Hematopoietic multipotent progenitor cell treated with erythropoietin and hydrocortisone succinate and interleukin-3 and kit ligand, for 17 days (in vitro differentiated cells): ENCODE data around the gene C1orf174.
"Not testable (repeated sequence)": the region's sequence is repeated elsewhere in the genome, so short reads cannot be mapped to it uniquely, and the experiment has no call there.

Source experiments
- DNase-seq: peaks from one replicate; pipeline ENCODE4 v3.0.0-alpha.2; 2015; ENCODE audit warnings: low spot score

C1orf174 gene

DNA sequence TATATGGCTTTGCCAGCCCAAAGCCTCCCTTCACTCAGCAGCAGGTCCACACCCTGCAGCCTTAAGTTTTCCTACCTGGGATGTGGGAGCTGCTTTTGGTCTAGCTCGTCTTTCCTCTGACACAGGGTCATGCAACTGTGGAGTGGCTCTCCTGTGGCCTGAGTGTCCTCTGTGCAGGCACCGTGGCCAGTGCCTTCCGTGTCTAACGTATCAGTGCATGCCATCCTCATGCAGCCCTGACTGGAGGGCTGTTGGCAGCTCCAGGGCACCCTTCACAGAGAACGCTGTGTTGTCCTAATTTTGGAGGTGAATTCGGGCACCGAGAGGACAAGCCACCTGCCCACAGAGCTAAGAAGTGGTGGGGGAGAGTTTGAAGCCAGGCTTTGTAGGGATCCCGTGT is 25.7 kb upstream of the C1orf174 start:
- DNase-seq: no peak

DNA sequence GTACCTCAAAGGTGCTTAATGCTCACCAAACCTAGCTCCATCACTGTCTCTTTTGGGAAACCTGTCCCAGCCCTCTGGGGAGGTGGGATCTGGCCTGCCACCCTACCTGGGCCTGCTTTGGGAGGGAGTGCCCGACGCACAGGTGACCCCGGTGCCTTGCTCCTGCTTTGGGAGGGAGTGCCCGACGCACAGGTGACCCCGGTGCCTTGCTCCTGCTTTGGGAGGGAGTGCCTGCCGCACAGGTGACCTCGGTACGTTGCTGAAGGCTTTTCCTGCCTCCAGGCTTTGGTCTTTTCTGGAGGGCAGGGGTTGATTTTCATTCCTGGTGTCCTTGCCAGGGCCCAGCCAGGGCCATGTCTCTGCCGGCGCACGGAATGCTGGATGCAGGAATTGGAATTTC is 25.2 kb upstream of the C1orf174 start:
- DNase-seq: no peak

DNA sequence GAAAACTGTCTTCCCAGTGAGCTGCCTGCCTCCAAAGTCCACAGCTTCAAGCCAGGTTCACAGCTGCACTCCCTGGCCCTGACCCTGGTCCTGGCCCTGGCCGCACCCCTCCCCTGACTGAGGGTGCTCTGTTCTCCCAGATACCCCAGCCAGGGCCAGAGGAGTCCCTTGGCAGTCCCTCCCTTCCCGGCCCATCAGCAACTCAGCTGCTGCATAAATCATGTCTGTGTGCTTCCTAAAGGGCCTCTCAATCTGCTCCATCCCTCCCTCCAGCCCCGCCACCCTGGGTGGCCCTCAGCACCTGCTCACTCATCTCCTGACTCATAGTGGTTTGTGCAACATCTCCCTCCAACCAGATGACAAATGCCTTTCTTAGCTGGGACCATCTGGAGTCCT is 24.8 kb upstream of the C1orf174 start:
- DNase-seq: no peak

DNA sequence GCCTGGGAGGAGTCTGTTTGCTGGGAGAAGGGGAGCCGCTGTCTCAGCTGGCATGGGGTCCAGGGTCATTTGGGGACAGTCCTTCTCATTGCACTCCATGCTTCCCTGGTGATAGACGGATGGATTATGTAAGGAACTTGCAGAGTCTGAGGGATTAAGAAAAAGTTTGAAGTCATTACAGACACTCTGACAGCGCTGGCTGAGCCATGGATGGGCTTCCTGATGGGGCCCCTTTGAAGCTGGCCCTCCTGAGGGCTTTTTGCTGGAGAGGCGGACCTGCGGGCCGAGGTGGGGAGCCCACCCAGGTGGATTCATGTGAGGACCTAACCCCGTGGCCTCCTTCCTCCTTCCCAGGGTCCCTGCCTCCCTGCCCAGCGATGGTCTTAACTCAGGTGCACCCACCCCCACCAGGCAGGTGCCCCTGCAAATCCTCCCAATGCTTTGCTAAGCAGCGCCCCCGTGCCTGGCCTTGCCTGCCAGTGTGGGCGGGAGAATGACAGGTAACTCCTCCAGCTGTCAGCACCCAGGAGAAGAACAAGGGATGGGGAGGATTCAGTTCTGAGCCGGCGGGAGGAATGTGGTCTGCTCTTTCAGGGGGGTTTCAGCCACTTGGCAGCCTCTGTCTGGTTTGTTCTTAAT is 24.2 kb upstream of the C1orf174 start:
- DNase-seq: no peak

DNA sequence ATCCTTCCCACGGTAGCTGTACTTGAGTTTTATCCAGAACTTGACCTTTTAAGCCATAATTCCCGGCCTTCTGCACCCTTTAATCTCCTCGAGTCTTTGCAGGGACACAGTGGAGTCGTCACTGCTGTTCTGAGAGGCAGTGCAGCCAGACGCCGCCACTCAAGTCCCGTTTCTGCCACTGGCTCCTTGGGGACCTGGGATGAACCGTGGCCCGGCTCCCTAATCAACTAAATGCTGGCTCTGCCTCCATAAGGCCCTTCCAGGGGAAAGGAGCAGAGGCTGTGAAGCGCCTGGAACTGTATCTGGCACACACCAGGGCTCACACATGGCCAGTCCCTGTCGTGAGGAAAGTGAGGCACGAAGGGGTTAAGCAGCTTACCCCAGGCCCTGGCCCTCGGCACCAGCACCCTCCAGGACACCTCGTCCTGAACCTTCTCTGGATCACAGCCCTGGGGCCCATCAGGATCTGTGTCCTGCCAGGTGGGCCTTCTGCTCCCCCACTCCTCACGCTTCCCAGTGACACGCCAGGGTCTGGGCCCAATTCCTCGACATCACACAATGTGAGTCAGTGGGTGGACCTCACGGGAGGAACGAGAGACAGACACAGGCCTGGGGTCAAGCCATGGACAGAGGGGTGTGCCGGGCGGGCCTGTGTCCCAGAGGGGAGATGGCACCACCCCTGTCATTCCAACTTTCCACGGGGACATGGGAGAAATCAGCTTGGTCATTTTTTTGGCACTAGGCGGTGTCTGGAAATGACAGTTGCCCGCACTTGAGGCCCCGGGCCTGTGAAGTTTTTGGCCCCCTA is 23.5 kb upstream of the C1orf174 start:
- no peak for DNase-seq

DNA sequence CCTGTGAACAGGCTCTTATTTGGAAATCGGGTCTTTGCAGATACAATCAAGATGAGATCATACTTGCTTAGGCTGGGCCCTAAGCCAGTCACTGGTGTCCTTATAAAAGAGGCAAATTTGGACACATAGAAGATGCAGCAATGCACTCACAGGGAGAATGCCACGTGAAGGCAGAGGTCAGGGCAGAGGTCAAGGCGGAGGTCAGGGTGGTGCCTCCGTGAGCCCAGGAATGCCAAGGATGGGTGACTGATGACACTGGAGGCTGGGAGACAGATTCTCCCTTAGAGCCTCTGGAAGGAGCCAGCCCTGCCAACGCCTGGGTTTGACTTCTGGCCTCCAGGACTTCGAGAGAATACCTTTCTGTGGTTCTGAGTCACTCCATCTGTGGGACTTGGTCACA is 22.8 kb upstream of the C1orf174 start:
- DNase-seq: no peak

DNA sequence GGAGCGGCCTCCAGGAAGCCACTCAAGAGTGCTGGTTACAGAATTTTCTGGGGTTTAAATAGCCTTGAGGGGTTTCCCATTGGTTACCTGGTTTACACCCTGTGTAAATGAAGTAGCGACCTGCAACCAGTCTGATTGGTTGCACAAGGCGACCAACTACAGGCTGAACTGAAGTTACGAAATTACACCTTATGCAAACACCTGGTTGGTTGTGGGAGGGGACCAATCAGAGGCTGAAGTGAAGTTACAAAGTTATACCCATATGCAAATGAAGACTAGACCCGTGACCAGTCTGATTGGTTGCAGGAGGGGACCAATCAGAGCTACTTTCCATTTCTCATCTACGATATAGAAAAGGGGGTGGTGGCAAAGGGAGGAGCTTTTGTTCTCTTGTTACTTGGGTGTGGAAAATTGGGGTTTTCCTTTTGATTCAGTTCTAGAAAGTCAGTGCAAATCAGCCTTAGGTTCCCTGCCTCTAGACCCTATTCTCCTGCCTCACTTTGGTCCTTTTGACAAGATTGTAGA is 22.2 kb upstream of the C1orf174 start:
- no peak for DNase-seq

DNA sequence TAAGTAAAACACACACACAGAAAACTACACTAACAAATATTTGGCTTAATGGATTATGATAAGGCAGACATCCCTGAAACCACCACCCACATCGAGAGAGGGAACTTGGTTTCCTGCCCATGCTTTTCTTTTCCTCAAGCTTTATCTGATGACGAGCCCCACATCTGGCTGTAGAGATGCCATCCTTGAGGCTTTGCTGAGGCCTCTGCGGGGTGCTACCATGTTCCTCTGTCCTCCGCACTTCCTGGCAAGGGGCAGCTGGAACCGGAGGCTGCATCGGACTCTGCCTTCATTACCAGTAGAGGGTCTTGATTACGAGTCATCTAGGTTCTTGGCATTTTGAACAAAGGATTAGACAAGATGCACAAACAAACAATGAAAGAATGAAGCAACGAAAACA is 21.7 kb upstream of the C1orf174 start:
- DNase-seq: no peak

DNA sequence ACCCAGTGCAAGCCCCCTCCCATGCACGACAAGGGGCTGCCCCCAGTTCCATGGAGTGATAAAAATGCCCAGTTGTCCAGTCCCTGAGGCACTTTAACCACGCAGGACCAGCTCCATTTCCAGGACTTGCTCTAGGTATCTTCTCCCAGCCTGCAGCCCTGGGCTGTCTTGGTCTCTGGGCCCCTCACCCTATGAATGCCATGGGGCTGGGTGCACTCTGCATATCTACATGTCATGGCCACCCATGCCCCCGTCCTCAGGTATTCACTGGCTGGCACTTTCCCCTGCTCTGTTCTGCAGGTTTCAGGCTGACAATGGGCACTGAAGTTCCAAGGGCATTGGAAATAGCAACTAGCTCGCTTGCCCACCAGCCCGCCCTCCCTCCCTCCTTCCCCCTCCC is 19.6 kb upstream of the C1orf174 start:
- DNase-seq: no peak

DNA sequence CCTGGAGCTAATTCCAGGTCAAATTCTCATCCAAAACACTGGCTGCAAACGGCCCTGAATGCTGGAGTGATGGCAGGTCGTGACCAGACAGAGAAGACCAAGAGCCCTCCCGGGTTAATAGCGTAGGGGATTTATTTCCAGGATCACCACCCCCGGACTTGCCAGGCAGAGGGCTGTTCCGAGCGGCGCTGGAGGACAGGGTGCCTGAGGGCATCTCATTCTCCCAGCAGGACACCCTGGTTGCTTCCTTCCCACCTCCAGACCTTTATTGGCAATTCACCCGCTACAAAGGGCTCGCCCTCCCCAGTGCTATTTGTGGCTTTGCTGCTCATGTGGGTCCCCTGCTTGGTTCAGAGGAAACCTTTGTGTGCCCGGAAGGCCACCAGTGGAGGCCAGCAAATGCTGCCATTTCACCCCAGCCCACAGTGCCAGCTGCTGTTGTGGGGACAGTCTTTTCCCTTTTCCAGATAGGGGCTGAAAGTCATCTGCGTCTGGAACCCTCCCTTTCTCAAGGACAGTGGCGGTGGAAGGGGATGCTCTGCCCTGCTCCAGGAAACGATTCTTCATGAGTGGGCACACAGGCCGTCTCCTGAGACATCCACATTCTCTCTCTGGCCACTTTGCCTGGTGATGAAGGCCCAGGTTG is 19.0 kb upstream of the C1orf174 start:
- no peak for DNase-seq

DNA sequence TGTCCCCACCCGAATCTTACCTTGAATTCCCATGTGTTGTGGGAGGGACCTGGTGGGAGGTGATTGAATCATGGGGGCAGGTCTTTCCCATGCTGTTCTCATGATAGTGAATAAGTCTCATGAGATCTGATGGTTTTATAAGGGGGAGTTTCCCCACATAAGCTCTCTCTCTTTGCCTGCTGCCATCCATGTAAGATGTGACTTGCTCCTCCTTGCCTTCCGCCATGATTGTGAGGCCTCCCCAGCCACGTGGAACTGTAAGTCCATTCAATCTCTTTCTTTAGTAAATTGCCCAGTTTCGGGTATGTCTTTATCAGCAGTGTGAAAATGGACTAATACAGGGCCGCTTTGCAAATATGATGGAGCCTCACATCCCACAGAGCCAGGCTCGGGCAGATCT is 18.3 kb upstream of the C1orf174 start:
- not testable (repeated sequence) for DNase-seq

DNA sequence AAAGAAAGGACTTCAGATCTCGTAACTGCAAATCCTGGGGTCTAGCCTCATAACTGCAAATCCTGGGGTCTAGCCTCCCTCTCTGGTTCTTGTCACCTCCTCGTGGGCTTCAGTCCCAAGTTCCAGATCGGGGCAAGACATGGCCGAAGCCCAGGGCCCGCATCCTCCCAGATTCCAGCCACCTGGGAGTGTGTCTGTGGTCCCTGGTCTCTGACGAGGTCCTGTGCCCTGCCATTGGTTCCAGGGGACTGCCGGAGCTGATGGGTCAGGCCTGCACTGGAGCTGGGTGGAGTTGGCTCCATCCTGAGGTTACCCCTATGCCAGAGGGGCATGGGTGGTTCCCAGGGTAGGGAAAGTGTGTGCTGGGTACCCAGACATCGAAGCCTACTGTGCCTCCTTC is 17.7 kb upstream of the C1orf174 start:
- no peak for DNase-seq

DNA sequence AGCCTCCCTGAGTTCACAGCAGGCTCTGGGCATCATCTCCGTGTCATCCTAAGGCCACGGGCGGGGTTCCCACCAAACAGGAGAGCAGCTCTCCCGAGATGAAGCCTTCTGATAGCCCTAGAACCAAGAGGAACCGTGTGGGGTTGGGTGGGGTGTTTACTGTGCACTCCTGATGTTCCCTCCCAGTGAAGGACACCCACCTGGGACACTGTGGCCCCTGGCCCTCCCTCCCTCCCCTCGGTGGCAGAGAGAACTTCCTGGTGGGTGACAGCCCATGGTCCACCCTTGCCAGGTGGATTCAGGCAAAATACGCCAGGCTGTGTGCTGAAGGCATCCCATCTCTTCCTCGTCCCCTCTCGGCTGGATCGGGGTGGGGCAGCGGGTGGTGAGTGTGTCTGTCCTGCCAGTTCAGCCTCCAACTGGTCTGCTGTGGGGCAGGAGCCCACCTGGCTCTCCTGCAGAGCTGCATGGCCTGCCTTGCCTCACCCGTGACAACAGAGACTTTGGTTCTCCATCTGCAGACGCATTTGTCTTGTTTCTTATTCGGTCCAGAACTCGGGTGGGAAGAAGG is 15.6 kb upstream of the C1orf174 start:
- no peak for DNase-seq

DNA sequence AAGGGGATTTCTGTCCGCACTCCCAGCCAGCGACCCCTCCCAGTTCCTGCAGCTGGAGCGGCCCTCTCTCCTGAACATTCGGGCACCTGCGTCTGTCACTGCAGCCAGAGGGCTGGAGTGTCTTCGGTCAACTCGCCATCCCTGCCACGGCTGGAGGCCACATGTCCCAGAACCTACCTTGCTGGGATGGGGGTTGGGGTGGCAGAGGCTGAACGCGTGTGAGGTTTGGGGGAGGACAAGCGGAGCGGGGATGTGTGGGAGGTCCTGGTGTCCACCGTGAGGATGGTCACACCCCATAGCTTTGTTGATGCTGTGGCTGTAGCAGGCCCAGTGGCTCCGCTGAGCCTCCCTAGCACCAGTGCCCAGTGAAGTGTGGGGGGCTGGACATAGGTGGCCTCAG is 14.8 kb upstream of the C1orf174 start:
- no peak for DNase-seq

DNA sequence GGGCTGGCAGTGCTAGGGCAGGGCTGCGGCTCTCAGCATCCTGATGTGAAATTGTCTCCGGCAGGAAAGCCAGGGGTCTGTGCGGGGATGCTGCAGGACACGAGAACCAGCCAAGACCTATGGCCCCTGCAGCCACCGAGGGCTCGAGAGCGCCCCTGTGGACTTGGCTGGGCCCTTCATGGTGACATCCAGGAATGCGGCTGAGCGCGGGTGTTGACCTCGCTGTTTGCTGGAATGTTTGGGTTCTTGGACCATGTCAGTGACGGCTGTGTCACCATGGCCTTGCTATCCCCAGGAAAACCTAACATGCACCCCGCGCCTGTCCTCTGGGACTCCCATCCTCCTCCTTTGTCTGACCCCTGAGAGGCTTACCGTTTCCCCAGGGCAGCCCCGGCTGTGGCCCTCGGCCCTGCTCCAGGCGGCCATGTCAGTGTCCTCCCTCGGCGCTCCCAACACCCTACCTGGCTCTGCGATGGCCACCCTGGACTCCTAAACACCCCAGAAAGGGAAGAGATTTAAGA is 14.3 kb upstream of the C1orf174 start:
- no peak for DNase-seq

DNA sequence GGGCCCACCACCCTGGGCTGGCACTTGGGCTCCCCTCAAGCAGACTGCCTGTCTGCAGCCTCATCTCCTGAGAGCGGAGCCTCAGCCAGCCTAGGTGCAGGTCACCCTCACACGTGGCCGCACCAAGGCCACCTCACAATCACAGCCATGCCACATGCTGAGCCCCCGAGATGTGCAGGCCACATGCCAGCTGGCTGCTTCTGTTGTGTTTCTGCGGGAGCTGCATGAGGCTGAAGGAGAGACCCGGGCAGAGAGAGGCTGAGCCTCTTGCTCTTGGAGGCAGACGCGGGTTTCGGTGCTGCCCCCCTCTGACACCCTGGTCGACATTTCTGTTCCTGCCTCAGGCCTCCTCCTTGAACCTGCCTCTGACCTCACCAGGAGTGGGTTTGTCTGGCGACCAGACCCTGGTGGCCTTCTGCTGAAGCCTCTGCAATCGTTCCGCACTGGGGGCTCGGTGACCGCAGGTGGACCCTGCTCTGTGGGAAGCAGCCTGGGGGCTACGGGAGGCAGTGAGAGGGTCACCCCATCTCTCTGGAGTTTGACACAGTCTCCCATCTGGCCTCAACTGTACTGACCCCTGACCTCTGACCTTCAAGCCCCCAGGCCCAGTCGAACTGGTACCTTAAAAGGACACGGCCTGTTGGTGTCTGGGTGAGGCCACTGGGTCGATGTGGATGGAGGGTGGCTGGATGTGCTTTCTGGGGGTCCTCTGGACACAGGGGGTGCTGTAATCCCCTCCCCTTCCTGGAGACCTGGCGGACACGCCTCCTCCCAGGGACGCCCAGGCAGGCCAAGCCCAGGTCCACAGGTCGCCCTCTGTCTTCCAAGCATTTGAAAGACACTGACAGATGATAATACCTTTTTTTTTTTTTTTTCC is 13.0 kb upstream of the C1orf174 start:
- DNase-seq: no peak

DNA sequence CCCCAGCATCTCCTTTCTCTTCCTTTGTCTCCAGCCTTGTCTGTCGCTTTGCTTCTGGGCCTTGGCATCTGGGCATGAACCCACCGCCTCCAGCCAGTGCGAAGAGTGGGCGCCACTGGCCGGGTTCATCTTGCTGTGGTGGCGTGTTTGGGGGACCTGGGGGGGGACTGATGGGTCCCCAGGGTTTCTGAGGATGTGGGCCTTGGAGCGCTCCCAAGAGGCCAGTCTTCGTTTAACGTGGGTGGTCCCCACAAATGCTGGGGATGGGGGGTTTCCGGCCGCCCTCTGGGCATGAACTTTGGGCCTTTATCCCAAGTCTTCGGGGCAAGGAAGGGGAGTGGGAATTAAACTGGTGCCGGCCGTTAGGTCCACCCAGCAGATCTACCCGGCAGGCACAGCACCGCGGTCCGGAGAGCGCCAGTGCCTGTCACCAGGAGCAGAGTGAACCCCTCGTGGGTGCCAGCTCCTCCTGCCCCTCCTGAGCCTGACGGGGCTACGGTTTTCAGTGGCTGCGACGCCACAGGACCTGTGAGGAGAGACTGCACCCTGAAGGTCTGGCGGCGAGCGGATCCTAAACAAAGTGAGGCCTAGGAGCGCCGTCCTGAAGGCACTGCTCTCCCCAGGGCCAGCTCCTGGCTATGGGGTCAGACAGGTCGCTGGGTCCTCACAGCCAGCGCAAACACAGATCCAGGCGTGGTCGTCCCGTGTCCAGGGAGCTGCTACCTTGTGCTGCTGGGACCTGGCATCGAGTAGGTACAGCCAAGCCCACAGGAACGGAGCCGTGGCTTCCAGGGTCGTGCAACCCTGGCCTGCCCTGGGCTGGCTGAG is 12.1 kb upstream of the C1orf174 start:
- no peak for DNase-seq

DNA sequence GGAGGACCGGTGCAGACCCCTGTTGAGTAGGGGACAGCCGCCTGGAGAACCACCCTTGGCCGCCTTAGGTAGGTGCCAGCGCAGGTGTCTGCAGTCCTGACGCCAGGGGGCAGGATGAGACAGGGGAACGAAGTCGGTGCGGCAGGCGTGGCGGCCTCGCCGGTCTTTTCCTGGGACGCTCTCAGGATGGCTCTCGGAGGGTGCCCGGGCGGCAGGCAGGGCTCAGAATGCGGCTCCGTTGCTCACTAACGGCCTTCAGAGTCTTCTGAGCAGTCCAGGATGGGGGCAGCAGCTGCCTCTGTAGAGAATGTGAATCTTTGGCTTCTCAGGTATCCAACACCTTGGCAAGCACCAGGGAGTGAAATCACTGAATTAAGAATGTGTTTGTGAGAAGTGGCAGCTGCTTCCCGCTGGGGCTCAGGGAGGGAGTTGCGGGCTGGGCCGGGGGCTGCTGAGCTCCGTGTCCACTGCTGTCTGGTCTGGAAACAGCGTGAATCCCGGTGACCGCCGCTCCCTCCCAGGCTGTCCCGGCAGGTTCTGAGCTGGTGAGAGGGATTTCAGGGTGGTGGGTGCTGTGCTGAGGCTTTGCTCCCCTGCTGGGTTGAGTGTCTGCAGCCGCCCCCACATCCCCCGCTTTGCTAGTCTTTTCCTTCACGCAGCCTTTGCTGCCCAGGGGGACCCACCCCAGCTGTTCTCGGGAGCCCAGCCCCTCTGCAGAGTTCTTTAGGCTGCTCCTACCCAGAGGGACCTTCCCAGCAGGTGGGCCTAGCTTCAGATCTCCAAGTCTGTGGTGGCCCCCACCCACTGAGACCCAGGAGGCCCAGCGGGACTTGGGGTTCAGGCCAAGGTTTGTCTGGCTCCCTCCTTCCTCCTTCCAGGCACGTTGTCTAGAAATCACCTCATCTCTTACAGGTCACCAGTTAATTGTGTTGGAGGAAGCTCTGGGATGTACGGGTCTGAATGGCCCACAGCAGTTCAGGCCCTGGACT is 11.1 kb upstream of the C1orf174 start:
- DNase-seq: peak; percentile 59

DNA sequence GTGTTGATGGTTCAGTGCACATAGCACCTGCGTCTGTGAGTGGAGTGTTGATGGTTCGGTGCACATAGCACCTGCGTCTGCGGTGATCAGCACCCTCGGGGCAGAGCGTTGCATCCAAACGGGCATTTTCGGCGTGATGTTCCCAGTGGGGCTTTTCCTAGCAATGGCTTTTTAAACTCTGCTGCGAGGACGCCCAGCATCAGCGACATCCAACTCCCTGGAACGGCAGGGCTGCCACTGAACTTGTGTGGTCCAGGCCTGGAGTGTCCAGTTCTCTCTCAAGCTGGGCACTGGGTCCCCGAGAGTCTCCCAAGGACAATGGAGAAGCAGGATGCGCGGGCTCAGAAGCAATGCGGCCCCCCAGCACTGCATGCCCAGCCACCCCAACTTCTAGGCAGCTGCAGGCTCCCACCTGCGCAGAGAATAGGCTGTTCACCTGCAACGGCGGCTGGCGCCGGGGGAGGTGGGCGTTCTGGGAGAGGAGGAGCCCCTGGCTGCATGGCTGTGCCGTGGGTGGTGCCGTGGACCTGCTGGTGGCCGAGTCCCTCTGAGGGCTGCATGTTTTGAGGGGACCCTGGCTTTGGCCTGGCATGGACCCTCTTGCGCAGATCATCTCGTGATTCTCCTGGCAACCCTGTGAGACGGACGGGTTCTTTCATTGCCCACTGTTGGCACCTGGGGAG is 10.1 kb upstream of the C1orf174 start:
- DNase-seq: no peak
